GM12878 (cell line): ENCODE measurements around the gene IZUMO1. TPM values are rescaled to one million over a fixed set of nuclear protein-coding genes. Genes with fewer than 3 reads are reported as not detected.

Source experiments
- ATAC-seq: fragments of 200-7000 bp; cut with Tn5 transposase; 3 replicates; pipeline ENCODE4 v1.9.1; 2020; ENCODE audit warnings: mild to moderate bottlenecking, moderate library complexity
- BruUV-seq: library from RNA; stranded (reverse); fragments of 400-500 nt; replicated peaks from 2 replicates; lab custom pipeline; 2021; lab: Mats Ljungman, UMichigan
- CTCF ChIA-PET: fragments of 300-600 bp; sonication (Branson Sonifier 250); formaldehyde crosslinking; extraction: SDS; loops from one replicate; lab custom pipeline; 2021; ENCODE audit warnings: inconsistent platforms; lab: Yijun Ruan, JAX
- POLR2A ChIA-PET: fragments of 350-600 bp; formaldehyde crosslinking; extraction: SDS; loops from one replicate; lab custom pipeline; 2021; ENCODE audit warnings: inconsistent platforms; lab: Charles Lee
- RAD21 ChIA-PET: fragments of 300-600 bp; sonication (Branson Sonifier 250); formaldehyde crosslinking; loops from one replicate; lab custom pipeline; 2023; ENCODE audit warnings: antibody characterized with exemption; ENCODE audit not compliant: unreplicated experiment; lab: Charles Lee
- SMC1A ChIA-PET: fragments of 300-600 bp; sonication (Branson Sonifier 250); formaldehyde crosslinking; loops from one replicate; lab custom pipeline; 2023; ENCODE audit not compliant: unreplicated experiment, uncharacterized antibody; lab: Charles Lee
- DNase-seq: peaks from one replicate; pipeline ENCODE4 v3.0.0-alpha.2; 2011; ENCODE audit warnings: low read depth, low spot score
- FAIRE-seq: peaks from 3 replicates; lab custom pipeline; 2011; peaks lifted over from hg19 to GRCh38; lab: Jason Lieb, UNC
- H2AFZ ChIP-seq: 2 replicates; pipeline ENCODE4 v1.6.0; 2011; ENCODE audit warnings: low read depth, low read length, control low read depth; ENCODE audit not compliant: control insufficient read depth
- H3K27ac ChIP-seq: 2 replicates; pipeline ENCODE4 v1.5.1; 2011; ENCODE audit warnings: control low read depth; ENCODE audit not compliant: control insufficient read depth, insufficient read depth
- H3K27me3 ChIP-seq, 2 experiments: replicated peaks in 1 of 2; 2 replicates each; pipeline versions ENCODE4 v1.6.0 to v1.6.1; 2011; ENCODE audit warnings: low read length in 1 of 2; ENCODE audit not compliant: control insufficient read depth in 2 of 2, insufficient read depth in 2 of 2
- H3K36me3 ChIP-seq, 2 experiments: 2 replicates each; pipeline ENCODE4 v1.5.1; 2011; ENCODE audit warnings: low read length in 1 of 2; ENCODE audit not compliant: control insufficient read depth in 2 of 2, insufficient read depth in 2 of 2
- H3K4me1 ChIP-seq: 2 replicates; pipeline ENCODE4 v1.6.1; 2011; ENCODE audit warnings: mild to moderate bottlenecking, low read length, moderate library complexity, mixed read lengths; ENCODE audit not compliant: control insufficient read depth, insufficient read depth
- H3K4me2 ChIP-seq: 2 replicates; pipeline ENCODE4 v1.6.0; 2011; ENCODE audit warnings: control low read depth; ENCODE audit not compliant: control insufficient read depth, insufficient read depth
- H3K4me3 ChIP-seq: fragments of 200-600 bp; sonication (generic); 2 replicates; pipeline ENCODE4 v1.5.1; 2016
- H3K79me2 ChIP-seq: 2 replicates; pipeline ENCODE4 v1.6.0; 2011; ENCODE audit warnings: low read length; ENCODE audit not compliant: control insufficient read depth, insufficient read depth
- H3K9ac ChIP-seq: 2 replicates; pipeline ENCODE4 v1.8.0; 2011; ENCODE audit warnings: low read length, control low read depth, mixed read lengths; ENCODE audit not compliant: control insufficient read depth, insufficient read depth
- H3K9me3 ChIP-seq: replicated peaks from 3 replicates; pipeline ENCODE4 v1.5.1; 2011; ENCODE audit warnings: mild to moderate bottlenecking, low read length; ENCODE audit not compliant: control insufficient read depth, insufficient read depth
- H4K20me1 ChIP-seq: 2 replicates; pipeline ENCODE4 v1.6.0; 2011; ENCODE audit not compliant: control insufficient read depth, insufficient read depth
- ATF7 ChIP-seq: fragments of 450-650 bp; IDR thresholded peaks from 2 replicates; pipeline ENCODE4 v1.6.1; 2016; ENCODE audit warnings: low read depth, mild to moderate bottlenecking
- CHD1 ChIP-seq: IDR thresholded peaks from 2 replicates; pipeline ENCODE4 v1.6.1; 2012; ENCODE audit warnings: low read depth, low read length, improper control_type of control experiment
- NFXL1 ChIP-seq: fragments of 450-650 bp; IDR thresholded peaks from 2 replicates; pipeline ENCODE4 v1.6.1; 2017; ENCODE audit warnings: antibody characterized with exemption, mild to moderate bottlenecking, borderline replicate concordance
- PAX5 ChIP-seq: IDR thresholded peaks from 2 replicates; pipeline ENCODE4 v1.6.1; 2011; ENCODE audit warnings: low read depth, low read length, borderline replicate concordance
- RCOR1 ChIP-seq: conservative IDR thresholded peaks from 2 replicates; pipeline ENCODE4 v1.6.1; 2012; ENCODE audit warnings: low read depth, low read length, improper control_type of control experiment
- ZNF274 ChIP-seq: IDR thresholded peaks from one replicate; pipeline ENCODE4 v1.8.0; 2011; ENCODE audit not compliant: insufficient read length, insufficient read depth
- WGBS: methylation state at CpG from one replicate; pipeline ENCODE4 v1.1.6; 2016; ENCODE audit warnings: low lambda C conversion rate; ENCODE audit not compliant: insufficient replicate concordance, insufficient coverage; ENCODE audit errors: missing lambda C conversion rate; 5-methylcytosine and 5-hydroxymethylcytosine counted together
- in situ Hi-C: fragments of 300-500 bp; cut with MboI; formaldehyde crosslinking; loops from 9 replicates; pipeline ENCODE4 v1.14.3; 2018; ENCODE audit warnings: mixed read lengths
- intact Hi-C: fragments of 100-400 bp; cut with micrococcal nuclease; formaldehyde crosslinking; loops from one replicate; pipeline ENCODE4 v1.14.2; 2022; ENCODE audit not compliant: unreplicated experiment
- polyA plus RNA-seq, 11 experiments: library from polyadenylated mRNA; depleted of rRNA in 4 of 11; unstranded in 6 of 11; stranded (reverse) in 5 of 11; fragments of >200 nt; fragmentation: Nextera tagmentation in 4 of 11; fragmentation: Illumina TruSeq in 1 of 11; extraction: Ambion mirVana in 4 of 11; extraction: Trizol in 1 of 11; gene quantifications; 1 replicate in 1 of 11; 2 replicates in 10 of 11; pipeline versions ENCODE4 v1.2.1 to v1.2.3, GENCODE V29; 2011 to 2016; ENCODE audit warnings: inconsistent platforms in 2 of 11, missing spikeins in 2 of 11, low read depth in 1 of 11
- total RNA-seq, 4 experiments: library from RNA; depleted of rRNA in 3 of 4; stranded (reverse); fragments of >200 nt in 3 of 4; fragmentation: Illumina TruSeq in 1 of 4; extraction: Trizol in 1 of 4; gene quantifications; 2 replicates each; pipeline versions ENCODE4 v1.2.1 to v1.2.3, GENCODE V29; 2013 to 2021

IZUMO1 gene
- total and polyA plus RNA-seq, 10 of the 15 experiments (the other 5 are each of a cell fraction or from before 2014, with no cell fraction given), result not detected

DNA sequence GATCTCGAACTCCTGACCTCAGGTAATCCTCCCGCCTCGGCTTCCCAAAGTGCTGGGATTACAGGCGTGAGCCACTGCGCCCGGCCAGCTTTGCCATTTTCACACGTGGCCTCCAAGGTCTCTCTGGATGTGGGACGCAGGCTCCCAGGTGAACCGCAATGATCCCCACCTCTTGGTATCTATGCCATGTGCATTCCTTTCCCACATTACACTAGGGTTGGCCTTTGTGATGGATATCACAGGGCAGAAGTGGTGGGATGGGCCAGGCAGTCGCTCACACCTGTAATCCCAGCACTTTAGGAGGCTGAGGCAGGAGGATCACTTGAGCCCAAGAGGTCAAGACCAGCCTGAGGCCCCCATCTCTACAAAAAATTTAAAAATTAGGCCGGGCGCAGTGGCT, 31.0 kb upstream of the IZUMO1 start:
- Histone ChIP-seq H3K36me3 (no peaks in the 10 kb centered on the region), H2AFZ (no peak overlapping the region), H4K20me1 (no peaks in the 10 kb centered on the region), H3K27ac (no peak overlapping the region), H3K4me2 (no peak overlapping the region), H3K4me3 (no peak overlapping the region), H3K4me1 (peaks cover 3% of the 10 kb centered on the region; the same call in 1 of the 2 replicates), H3K79me2 (no peaks in the 10 kb centered on the region), H3K27me3 (no peaks in the 10 kb centered on the region), H3K9ac (no peak overlapping the region), H3K9me3 (no peaks in the 10 kb centered on the region)
- intact Hi-C loops (no loop called here), in situ Hi-C loops (no loop called here)
- RAD21 ChIA-PET, result no interaction called here
- TF ChIP-seq RCOR1 (no peak), CHD1 (no peak)
- no peak for ATAC-seq
- no peak for DNase-seq
- FAIRE-seq, result no peak
- POLR2A ChIA-PET, result no interaction called here
- CTCF ChIA-PET, result no interaction called here
- 71% methylated on average over 12 of the region's 12 CpGs for WGBS
- SMC1A ChIA-PET, result no interaction called here
- no TSS peak for BruUV-seq

GRCh38 chr19:48777139-48777538, 30.4 kb upstream of the IZUMO1 start:
- no peak overlapping the region for H3K4me3 ChIP-seq
- CTCF ChIA-PET, result interaction anchor here (1.0 kb wide), 1 partner anchor 10 kb away, joined by 3 read pairs; no protein-coding TSS in a partner anchor
- H3K27me3 ChIP-seq, result no peaks in the 10 kb centered on the region; a peak in 1 of 4 replicates
- H2AFZ ChIP-seq, result no peak overlapping the region
- no peak overlapping the region for H3K9ac ChIP-seq
- BruUV-seq, result no TSS peak
- no peak for DNase-seq
- WGBS, result 82% methylated on average over 5 of the region's 5 CpGs
- TF ChIP-seq ZNF274, result no peak
- no peak for TF ChIP-seq ATF7
- TF ChIP-seq NFXL1, result no peak
- TF ChIP-seq CHD1, result no peak
- no peak for TF ChIP-seq PAX5
- TF ChIP-seq, all 136 proteins: peak for 0
- POLR2A ChIA-PET, result interaction anchor here (0.6 kb wide), 1 partner anchor 354 kb away, joined by 7 read pairs; no protein-coding TSS in a partner anchor
- Histone ChIP-seq H3K4me2 (no peak overlapping the region), H3K4me1 (peaks cover 3% of the 10 kb centered on the region; the same call in 1 of the 2 replicates), H4K20me1 (no peaks in the 10 kb centered on the region), H3K27ac (no peak overlapping the region), H3K36me3 (no peaks in the 10 kb centered on the region), H3K9me3 (no peaks in the 10 kb centered on the region), H3K79me2 (no peaks in the 10 kb centered on the region)
- RAD21 ChIA-PET, result no interaction called here
- in situ Hi-C loops, result no loop called here
- ATAC-seq (no peak), FAIRE-seq (no peak)
- SMC1A ChIA-PET, result no interaction called here
- intact Hi-C loops, result no loop called here
